GM18519 (cell line): ENCODE data around the gene CENPF.
A peak's percentile ranks its signal among the peaks of the same experiment; 100 is the strongest.

Experiments
- ATAC-seq: cut with Tn5 transposase; IDR thresholded peaks from one replicate; pipeline ENCODE4 v1.9.1; 2021; ENCODE audit warnings: mild to moderate bottlenecking, moderate library complexity; ENCODE audit not compliant: unreplicated experiment, low FRiP score

The CENPF gene

GRCh38 chr1:214617246-214617645 is 14.3 kb downstream of the CENPF start:
- no peak for ATAC-seq

GRCh38 chr1:214617843-214618242 is 14.8 kb downstream of the CENPF start:
- no peak for ATAC-seq

GRCh38 chr1:214621236-214621635 is 18.2 kb downstream of the CENPF start:
- ATAC-seq, result no peak

GRCh38 chr1:214623430-214623829 is 20.4 kb downstream of the CENPF start:
- no peak for ATAC-seq

GRCh38 chr1:214632091-214632490 is 29.1 kb downstream of the CENPF start:
- no peak for ATAC-seq

- no peak for ATAC-seq
Measured at GRCh38 chr1:214633686-214634085, 30.7 kb downstream of the CENPF start.

GRCh38 chr1:214634267-214634666 is 31.3 kb downstream of the CENPF start:
- no peak for ATAC-seq

- no peak for ATAC-seq
Measured at GRCh38 chr1:214635086-214635485, 32.1 kb downstream of the CENPF start.

GRCh38 chr1:214635506-214635905 is 32.5 kb downstream of the CENPF start:
- ATAC-seq, result no peak

GRCh38 chr1:214636436-214636835 is 33.4 kb downstream of the CENPF start:
- no peak for ATAC-seq

GRCh38 chr1:214637125-214637524 is 34.1 kb downstream of the CENPF start:
- no peak for ATAC-seq

GRCh38 chr1:214637722-214638458 is 34.9 kb downstream of the CENPF start:
- ATAC-seq, result peak; percentile 75

GRCh38 chr1:214638459-214638807 is 35.4 kb downstream of the CENPF start:
- ATAC-seq, result no peak

- no peak for ATAC-seq
Measured at GRCh38 chr1:214638997-214639396, 36.0 kb downstream of the CENPF start.

- ATAC-seq, result no peak
Measured at GRCh38 chr1:214640431-214641213, 37.6 kb downstream of the CENPF start.

- ATAC-seq, result no peak
Measured at GRCh38 chr1:214641214-214641895, 38.4 kb downstream of the CENPF start.

- ATAC-seq, result no peak
Measured at GRCh38 chr1:214643030-214643429, 40.0 kb downstream of the CENPF start.

GRCh38 chr1:214645712-214646111 is 42.7 kb downstream of the CENPF start:
- ATAC-seq, result no peak

- no peak for ATAC-seq
Measured at GRCh38 chr1:214648801-214649200, 45.8 kb downstream of the CENPF start.

- ATAC-seq, result no peak
Measured at GRCh38 chr1:214649607-214650006, 46.6 kb downstream of the CENPF start.

- ATAC-seq, result no peak
Measured at GRCh38 chr1:214650664-214651063, 47.7 kb downstream of the CENPF start.
